Activated CD4-positive, alpha-beta T cell treated with anti-CD3 and anti-CD28 coated beads, Interleukin-2, amount 50 U/mL, for 48 hours (primary cell): ENCODE measurements around the gene ATP6V1C2.
"Not testable (repeated sequence)": the region's sequence is repeated elsewhere in the genome, so short reads cannot be mapped to it uniquely, and the experiment has no call there.

ENCODE experiments used
- DNase-seq, 2 experiments: peaks; one replicate each; pipeline ENCODE4 v3.0.0-alpha.2; 2020

The ATP6V1C2 gene

DNA sequence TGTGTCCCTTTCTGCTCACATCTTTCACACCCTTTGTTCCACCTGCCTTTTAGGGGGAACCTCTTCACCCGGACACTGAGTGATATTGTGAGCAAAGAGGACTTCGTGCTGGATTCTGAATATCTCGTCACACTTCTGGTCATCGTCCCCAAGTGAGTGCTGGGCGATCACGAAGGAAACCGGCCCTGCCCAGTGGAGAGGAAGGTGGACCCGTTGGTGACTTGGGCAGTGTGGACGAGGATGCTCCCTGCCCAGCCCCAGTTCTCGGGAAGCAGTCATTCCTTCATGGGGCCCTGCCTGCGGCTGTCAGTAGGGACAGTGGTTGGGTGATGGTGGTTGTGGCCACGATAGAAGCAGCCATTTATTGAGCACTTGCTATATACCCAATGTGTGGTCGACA is 50.4 kb downstream of the ATP6V1C2 start:
- DNase-seq = no peak

- DNase-seq = no peak
These were observed 50.9 kb downstream of the ATP6V1C2 start for GRCh38 chr2:10772201-10772867.

DNA sequence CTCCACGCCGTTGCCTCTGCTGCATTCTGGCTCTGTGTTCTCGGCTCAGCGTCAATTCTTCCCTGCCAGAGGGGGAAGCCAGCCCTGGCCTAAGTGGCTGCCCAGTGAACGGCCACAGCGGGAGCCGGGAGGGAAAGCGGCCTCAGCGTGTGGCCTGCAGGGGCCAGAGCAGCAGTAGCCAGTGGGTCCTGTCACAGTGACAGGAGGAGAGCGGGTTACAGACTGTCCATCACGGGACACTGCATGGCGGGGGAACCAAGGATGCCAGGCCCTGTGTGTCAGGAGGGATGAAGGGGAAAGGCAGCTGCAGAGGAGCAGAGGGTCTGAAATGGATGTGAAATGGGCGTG is 51.4 kb downstream of the ATP6V1C2 start:
- DNase-seq = no peak

- DNase-seq = no peak
These were observed 52.5 kb downstream of the ATP6V1C2 start for GRCh38 chr2:10773821-10774341.

DNA sequence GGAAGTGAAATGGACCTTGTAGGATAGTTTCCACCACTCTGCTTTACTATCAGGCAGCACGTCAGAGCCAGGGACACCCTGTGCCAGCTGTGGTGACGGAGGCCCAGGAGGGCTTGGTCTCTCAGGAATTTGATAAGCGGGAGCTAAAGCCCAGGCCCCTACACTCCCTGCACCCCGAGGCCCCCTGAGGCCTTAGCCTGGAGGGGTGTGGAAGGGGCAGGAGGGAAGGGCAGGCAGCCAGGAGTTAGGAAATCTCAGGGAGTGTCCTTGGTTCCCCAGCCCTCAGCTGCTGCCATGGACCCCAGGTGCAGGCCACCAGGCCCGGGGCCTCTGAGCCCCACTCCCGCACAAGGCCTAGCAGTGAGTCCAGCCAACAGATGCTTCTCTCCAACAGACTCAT is 53.0 kb downstream of the ATP6V1C2 start:
- no peak for DNase-seq

GRCh38 chr2:10775021-10775780 is 53.8 kb downstream of the ATP6V1C2 start:
- no peak for DNase-seq

- no peak for DNase-seq
These were observed 54.4 kb downstream of the ATP6V1C2 start for GRCh38 chr2:10775831-10776230.

DNA sequence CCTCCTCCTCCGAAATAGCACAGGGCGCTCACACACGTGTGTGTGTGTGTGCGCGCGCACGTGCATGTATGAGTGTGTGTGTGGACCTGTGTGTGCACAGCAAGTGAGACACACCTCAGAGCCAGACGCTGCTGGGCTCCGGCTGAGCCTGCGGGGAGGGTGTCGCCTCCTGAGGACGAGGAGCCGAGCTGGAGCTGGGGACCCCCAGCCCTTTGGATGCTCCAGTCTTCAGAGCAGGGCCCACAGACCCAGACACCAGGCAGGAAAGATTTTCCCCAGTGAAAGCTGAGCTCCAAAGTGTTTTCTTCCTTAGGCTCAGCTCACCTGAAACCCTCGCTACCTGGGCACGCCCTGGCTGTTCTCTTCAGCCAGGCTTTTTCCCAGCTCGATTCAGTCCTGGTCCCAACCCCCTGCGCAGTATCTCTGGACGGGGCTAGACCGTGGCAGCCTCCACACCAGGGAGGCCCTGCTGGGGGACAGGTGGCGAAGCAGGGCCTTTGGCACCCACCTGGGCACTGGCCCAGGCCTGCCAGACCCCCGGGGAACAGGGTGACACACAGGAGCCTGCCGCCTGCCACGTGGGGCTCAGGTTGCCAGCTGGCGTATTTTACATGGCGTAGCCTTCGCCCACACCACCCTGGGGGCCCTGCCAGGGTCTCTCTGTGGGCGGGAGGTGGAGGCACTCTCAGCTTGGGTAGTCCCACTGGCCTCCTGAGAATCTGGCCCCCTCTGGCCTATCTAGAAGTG is 55.0 kb downstream of the ATP6V1C2 start:
- no peak for DNase-seq

GRCh38 chr2:10777111-10777841 is 55.8 kb downstream of the ATP6V1C2 start:
- no peak for DNase-seq

DNA sequence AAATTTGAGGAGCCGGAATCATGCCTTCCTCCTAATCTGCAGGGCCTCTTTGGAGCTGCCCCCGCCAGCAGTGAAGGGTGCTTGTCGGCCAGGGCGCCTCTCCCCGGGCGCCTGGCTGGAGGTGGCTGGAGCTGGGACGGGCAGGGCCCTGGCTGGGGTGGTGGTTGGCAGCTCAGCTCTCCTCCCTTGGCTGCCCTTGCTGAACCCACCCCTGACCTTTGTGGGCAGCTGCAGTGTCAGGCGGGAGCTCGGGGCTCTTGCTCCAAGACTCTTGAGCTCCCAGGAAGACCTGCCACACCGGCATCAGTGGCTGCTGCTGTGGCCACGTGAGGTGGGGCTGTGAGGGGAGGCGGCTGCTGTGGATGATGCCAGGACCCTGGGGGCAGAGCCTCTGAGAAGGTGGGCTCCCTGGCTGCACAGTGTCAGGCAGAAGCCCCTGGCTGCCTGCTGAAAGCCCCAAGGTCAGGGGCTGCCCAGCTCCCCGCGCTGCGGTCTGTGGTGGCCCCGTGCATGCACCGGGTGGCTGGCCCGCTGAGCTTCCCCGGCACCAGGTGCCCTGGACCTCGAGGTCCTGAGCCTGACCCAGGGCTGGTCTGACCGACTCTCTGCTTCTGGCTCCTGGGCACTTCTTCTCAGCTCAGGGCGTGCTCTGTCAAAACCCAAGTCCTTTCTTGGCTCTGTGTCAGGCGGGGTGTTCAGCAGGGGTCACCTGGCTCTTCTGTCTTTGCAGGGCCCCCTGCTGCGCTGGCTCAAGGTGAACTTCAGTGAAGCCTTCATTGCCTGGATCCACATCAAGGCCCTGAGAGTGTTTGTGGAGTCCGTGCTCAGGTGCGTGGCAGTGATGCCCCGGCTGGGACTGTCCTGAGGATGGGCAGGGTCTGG is 56.7 kb downstream of the ATP6V1C2 start:
- no peak for DNase-seq

DNA sequence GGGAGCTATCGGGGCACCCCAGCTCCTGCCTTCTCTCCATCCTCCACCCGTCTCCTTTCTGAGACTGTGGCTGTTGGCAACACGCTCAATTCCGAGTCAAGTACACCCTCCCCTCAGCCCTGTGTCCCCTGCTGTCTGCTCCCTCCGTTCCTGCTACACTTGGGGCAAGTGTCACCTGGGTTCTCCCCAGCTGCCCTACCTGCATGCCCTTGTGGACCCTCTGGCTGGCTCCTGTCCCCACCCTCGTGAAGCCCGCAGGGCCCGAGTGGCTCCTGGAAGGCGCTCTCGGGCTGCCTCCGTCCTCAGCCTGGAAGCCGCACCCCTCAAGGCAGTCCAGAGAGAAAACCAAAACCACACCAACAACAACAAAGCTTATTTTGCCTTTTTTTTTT is 57.3 kb downstream of the ATP6V1C2 start:
- DNase-seq = no peak

DNA sequence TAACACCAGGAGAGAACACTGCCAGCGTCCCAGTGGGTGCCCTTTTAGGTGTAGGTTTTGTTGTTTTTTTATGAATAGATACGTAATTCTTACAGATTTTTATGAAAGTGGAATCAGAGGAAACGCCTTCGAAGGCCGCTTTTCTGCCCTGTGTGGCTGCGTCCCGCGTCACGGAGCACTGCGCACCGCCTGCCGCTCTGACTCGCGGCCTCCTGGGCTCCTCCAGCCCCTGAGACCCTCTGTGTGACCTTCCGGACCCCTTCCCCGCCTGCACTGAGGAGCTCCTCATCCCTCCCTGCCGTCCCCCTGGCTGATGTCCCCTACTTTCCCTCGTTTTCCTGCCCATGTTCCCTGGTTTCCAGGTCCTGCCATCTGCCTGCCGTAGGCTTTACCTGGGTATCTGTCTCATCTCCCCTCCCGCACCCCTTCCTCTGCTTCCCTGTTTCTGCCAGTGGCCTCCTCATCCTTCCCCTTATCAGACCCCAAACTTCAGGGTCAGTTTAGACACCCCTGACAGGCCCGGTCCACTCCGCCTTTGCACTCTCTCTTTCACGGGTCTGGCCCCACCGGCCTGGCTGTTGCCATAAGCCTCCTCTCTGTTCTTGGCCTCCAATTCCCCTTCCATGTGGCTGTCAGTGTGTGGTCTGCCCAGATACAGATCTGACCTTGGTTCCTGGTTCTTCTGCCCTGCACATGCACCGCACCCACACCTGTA is 58.5 kb downstream of the ATP6V1C2 start:
- no peak for DNase-seq

GRCh38 chr2:10780491-10780820 is 59.0 kb downstream of the ATP6V1C2 start:
- DNase-seq = no peak

DNA sequence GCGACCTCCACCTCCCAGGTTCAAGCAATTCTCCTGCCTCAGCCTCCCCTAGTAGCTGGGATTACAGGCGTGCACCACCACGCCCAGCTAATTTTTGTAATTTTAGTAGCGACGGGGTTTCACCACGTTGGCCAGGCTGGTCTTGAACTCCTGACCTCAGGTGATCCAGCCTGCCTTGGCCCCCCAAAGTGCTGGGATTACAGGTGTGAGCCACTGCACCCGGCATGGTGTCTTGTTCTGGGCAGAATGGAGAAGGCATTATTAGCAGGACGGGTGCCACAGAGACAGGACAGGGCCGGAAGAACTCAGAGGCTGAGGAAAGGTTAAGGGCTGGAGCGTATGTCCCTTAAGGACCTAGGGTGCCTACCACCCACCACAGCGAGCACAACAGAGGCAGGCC is 59.4 kb downstream of the ATP6V1C2 start:
- not testable (repeated sequence) for DNase-seq

DNA sequence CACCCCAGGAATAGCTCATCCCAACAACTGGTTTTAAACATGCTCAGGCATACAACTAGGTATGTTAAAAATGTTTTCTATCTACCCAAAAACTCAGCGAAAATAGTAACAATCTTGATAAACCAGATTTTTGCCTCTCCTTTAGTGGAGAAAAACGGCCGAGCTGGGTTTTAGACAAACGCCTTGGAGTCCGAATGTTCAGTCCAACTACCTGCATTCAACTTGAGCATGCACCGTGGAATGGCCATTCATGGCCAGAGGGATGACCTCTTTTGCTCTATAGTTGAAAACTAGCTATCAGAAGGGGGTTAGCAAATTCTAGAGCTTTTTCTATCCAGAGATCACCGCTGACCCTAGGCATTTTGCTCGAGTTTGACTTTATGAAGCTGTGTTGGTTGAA is 60.3 kb downstream of the ATP6V1C2 start:
- DNase-seq = no peak

GRCh38 chr2:10783421-10783820 is 62.0 kb downstream of the ATP6V1C2 start:
- DNase-seq = no peak

DNA sequence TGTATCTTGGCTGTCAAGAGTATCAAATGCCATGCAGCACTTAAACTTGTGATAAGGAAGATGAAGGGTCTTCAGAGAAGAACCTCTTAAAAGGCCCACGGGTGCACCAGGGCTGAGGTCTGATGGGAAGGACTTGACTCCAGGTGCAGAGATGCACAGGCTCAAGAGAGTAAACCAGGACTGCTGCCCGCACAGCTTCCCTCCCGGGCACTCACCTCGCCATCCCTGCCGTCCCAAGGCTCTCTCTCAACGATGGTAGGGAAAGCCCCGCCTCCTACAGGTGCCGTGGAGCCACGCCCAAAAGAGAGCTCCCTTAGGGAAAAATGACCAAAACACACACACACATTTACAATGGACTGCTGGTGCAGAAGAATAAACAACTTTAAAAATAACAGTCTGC is 63.3 kb downstream of the ATP6V1C2 start:
- DNase-seq = no peak

DNA sequence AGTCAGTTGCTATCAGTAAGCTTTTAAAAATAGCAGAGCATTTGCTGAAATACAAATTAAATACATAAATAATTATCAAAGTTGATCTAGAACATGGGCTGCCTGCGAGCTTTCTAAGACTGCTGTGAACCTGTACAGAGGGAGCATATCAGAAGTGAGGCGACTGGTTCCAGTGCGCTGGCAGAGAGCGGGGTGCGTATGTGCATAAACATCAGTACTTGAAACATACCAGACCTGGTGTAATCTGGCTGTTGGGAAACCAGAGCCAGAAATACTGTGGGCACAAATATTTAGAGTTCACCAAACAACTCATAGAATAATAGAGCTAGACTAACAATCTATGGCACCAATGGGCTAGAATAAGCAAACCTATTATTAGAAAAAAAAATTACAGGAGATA is 63.8 kb downstream of the ATP6V1C2 start:
- no peak for DNase-seq

GRCh38 chr2:10786240-10786982 is 65.0 kb downstream of the ATP6V1C2 start:
- DNase-seq = no peak

DNA sequence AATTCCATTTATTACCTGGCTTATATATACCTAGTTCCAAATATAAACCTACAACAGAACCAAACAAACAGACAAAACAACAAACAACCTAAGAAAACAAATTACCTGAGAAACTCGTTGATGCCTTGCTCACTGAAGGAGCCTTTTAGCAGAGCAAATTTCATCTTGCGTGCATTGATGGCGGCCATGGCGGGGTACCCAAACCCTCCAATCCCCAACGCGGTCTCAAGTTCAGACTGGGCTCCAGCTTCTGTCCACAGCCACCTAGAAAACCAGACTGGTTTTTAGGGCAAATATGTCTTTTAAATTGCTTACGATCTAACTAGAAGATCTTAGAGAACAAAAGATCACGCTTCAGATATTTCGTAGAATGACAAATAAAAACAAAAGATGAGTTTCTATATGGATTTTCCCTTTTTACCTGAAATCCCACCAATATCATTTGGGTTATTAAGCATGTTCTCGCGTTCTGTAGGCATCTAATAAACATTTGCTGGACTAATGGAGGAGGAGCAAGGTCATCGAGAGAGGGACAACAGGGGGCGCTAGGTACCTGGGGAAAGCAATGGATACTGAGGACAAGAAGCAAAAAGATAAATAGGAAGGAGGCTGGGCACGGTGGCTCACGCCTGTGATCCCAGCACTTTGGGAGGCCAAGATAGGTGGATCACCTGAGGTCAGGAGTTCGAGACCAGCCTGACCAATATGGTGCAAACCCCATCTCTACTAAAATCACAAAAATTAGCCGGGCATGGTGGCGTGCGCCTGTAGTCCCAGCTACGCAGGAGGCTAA is 65.9 kb downstream of the ATP6V1C2 start:
- DNase-seq = peak; percentile 52 to 59
